LNCAP (cell line): ENCODE data around the gene AKR1C3.

ENCODE experiments used
- TF ChIP-seq, protein P1 (sequence below): fragments of 450-650 bp; IDR thresholded peaks from 2 replicates; pipeline ENCODE4 v1.5.1; 2017; ENCODE audit warnings: mild to moderate bottlenecking

Gene AKR1C3

DNA sequence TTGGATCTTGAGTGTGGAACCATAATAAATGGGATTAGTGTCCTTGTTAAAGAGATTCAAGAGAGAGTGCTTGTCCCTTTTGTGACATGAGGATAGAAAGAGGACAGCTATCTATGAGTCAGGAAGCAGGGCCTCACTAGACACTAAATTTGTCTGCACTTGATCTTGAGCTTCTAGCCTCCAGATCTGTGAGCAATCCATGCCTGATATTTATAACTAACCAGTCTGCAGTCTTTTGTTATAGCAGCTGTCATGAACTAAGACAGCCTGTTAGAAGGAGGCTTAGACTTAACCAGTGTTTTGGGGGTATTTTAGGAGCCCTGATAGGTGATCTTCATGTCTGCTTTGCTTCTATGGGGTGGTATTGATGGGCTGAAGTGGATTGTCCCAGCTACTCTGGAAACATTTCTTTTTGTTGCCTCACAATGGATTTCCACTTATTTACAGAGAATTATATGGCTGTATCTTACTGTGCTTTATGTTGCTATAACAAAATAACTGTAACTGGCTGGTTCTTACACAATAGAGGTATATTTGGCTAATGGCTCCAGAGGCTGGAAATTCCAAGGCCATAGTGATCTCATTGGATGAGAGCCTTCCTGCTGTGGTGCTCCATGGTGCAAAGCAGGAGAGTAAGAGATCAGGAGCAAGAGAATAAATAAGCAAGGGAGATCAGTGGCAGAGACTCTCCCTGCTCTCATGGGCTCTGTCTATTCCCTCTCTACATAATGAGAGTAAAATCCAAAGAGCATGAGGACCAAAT lies 23.4 kb upstream of the AKR1C3 start:
- TF ChIP-seq, protein P1, sequence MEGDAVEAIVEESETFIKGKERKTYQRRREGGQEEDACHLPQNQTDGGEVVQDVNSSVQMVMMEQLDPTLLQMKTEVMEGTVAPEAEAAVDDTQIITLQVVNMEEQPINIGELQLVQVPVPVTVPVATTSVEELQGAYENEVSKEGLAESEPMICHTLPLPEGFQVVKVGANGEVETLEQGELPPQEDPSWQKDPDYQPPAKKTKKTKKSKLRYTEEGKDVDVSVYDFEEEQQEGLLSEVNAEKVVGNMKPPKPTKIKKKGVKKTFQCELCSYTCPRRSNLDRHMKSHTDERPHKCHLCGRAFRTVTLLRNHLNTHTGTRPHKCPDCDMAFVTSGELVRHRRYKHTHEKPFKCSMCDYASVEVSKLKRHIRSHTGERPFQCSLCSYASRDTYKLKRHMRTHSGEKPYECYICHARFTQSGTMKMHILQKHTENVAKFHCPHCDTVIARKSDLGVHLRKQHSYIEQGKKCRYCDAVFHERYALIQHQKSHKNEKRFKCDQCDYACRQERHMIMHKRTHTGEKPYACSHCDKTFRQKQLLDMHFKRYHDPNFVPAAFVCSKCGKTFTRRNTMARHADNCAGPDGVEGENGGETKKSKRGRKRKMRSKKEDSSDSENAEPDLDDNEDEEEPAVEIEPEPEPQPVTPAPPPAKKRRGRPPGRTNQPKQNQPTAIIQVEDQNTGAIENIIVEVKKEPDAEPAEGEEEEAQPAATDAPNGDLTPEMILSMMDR: no peak

DNA sequence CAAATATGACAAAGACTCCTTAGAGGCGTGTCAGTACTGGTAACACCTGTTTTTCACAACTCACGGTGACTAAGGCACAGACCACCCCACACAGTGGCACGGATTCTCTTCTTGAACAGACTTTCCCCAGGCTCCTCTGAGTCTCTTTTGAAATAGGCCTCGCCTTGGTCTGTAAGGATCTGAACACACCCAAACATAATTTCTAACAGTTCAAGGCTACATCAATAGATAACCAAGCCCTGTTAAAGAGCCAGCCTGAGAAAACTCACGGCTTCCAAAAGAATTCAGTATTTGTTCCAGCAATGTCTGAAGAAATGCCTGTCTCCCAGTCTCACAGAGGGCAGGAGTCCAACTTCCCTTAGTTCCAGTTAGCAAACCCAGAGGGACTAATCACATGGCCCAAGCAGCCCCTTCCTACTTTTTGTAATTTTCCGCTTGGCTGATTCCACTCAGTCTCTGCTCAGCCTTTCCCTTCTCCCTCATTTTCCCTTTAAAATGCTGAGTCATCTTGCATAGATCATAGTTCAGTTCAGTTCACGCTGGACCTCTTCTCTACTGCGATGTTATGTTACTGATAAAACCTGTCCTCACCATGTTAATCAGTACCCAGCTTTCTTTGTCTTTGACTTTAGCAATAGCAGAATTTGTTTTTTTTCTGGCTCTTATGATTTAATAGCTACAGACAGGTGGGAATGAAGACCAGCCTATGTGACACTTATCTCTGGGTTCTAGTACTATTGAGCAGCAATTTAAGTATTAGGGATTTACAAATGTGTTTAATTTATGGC lies 22.6 kb upstream of the AKR1C3 start:
- TF ChIP-seq, protein P1: no peak

DNA sequence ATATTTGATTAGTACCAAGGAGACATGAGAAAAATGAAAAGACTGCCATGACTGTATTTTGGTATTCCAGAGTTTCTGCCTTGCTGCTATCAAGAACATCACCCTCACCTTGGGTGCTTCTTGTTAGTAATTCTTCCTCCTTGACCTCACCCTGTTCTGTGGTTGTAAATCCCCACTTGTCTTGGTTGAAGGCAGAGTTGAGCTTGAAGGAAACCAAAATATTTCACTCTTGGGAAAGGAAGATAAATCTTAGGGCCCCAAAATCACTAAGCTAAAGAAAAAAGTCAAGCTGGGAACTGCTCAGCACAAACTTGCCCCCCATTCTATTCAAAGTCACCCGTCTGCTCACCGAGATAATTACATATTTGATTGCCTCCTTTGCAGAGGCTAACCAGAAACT lies 20.6 kb upstream of the AKR1C3 start:
- TF ChIP-seq, protein P1: no peak

DNA sequence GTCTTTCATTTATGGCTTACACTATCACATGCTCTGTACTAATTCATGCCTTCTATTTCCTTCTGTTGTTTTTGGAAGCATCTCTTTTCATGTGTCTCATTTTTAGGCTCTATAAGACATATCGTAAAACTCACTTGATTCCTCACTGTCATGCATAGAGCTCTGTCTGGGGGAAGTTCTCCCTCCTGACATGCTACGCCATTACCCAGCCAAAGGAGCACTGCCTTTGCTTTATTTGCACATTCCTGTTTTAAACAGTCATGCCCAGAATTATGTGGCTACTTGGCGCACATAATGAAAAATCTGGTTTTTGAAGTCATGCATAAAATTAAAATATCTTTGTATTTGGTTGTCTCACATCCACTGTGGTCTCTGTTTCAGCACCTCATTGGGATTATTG lies 17.6 kb upstream of the AKR1C3 start:
- TF ChIP-seq, protein P1: no peak

DNA sequence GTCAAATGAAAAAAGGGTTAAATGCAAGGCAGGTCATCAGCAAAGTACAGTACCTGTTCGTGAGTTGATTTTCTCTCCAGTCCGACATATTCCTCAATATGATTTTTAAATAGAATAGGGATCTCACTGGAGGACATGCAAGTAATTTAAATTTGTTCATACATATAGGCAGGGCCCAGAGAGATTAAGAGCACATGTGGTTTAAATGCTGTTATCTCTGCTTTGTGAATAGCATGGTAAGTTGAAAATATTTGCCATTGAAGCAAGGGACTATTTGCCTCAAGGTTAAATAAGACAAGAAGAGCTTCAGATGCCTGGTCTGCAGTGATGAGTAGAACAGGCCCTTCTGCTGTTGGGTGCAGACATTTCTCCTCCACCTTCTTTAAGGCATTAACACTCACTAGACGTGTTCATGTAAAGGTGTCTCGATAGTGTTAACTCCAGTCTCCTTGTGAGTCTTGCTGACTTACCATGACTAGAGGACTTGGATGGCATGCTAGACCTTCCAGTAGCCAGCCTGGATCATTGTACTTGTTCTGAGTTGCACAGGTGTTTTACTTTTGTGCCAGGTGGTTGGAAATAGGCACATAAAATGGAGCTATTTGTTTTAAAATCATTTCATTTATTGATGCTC lies 15.6 kb upstream of the AKR1C3 start:
- TF ChIP-seq, protein P1: no peak

DNA sequence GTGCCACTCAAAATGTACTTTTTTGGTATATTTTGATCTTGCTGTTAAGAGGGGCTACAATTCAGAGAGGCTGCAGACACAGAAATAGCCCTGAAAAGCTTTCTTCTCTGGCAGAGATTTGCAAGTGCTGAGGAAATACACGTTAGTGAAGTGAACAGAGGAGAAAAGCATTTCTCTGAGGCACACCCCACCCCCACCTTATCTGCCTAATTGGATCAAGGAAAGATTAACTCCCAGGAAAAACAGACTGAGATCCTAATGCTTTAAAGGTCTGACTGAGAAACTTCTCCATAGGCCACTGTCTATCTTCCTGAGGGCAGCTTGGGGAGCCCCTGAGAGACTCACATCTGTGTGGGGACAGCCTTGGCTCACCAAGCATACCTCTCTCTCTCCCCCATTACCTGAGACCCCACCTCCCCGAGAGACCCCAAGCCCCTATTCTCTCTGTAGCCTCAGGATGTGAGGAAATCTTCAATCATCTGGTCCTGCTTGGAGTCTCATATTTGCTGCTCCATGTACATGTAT lies 14.8 kb upstream of the AKR1C3 start:
- TF ChIP-seq, protein P1: no peak

DNA sequence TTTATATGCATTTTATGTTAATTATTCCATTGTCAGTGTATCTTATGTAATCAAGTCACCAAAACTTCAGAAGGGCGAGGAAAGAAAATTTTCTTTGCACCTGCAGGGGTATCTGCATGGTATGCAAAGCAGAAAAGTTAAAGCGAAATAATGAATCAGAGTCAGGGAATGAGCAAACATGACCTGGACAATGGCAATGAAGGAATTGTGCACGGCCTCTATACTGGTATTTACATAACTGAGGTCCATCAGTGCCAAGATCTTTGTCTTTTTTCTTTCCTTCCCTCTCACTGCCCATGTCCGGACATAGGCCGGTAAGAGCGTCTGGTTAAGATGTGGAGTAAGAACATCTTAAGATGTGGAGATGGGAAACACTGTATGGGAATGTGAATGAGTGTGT lies 14.4 kb upstream of the AKR1C3 start:
- TF ChIP-seq, protein P1: no peak
